GM10248 (cell line): ENCODE data around the gene CRYZL1.
A peak's percentile ranks its signal among the peaks of the same experiment; 100 is the strongest.
"Not testable (repeated sequence)": the region's sequence is repeated elsewhere in the genome, so short reads cannot be mapped to it uniquely, and the experiment has no call there.

Experiments used
- CTCF ChIA-PET: fragments of 300-600 bp; sonication (Branson Sonifier 250); formaldehyde crosslinking; extraction: SDS; loops from one replicate; lab custom pipeline; 2021; ENCODE audit warnings: antibody characterized with exemption; lab: Yijun Ruan, JAX
- POLR2A ChIA-PET: fragments of 350-650 bp; sonication (Branson Sonifier 250); formaldehyde crosslinking; extraction: SDS; loops from one replicate; lab custom pipeline; 2020; ENCODE audit warnings: antibody characterized with exemption; lab: Yijun Ruan, JAX
- DNase-seq: peaks from one replicate; pipeline ENCODE4 v3.0.0; 2012; ENCODE audit errors: extremely low spot score
- CTCF ChIP-seq: IDR thresholded peaks from 2 replicates; pipeline ENCODE4 v1.5.1; 2012; ENCODE audit warnings: mild to moderate bottlenecking, low read depth; ENCODE audit errors: extremely low read depth, missing control alignments, control extremely low read depth

Gene CRYZL1

GRCh38 chr21:33642896-33643657, 1.5 kb upstream of the CRYZL1 start:
- ChIA-PET CTCF (no interaction called here), POLR2A (no interaction called here)
- peak; percentile 31 for DNase-seq
- no peak for TF ChIP-seq CTCF

DNA sequence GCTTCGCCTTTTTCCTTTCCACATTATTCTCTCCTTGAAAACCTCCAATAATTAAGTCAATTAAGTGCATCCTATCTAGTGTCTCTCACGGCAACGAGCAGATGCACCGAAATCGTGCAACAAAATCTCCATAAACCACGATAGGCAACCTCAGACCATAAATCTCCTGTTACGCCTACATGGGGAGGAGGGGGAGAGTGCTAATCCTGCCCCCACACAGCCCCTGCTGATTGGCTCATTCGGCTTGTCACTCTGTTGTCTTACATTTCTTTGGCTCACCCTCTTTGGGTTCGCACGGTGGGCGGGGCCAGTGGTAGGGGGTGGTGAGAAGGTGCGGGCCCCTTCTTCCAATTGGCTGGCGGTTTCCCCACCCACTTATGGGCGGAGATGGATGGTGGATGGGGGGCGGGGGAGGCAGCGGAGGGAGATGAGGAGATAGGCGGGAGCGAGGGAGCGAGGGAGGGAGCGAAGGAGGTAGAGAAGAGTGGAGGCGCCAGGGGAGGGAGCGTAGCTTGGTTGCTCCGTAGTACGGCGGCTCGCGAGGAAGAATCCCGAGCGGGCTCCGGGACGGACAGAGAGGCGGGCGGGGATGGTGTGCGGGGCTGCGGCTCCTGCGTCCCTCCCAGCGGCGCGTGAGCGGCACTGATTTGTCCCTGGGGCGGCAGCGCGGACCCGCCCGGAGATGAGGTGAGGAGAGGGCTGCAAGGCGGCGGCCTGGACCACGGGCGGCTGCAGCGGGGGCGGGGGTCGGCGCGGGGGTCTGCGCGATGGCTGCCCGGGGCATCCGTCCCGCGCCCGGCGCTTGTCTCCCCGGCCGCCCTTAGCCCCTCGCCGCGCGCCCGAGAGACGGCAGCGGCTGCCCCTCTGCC, 720 bp upstream of the CRYZL1 start, which contains the start of gene ITSN1:
ITSN1 (plus strand) TSS at position 475 of the 869 bp plus-strand sequence. CDS start 76,328 bp downstream, outside the sequence.
- ChIA-PET POLR2A (no interaction called here), CTCF (interaction anchor here (1.5 kb wide), 1 partner anchor 36 kb away, joined by 5 read pairs; no protein-coding TSS in a partner anchor)
- peak; percentile 97 for DNase-seq
- no peak for TF ChIP-seq CTCF

- no peak for DNase-seq
- POLR2A ChIA-PET: no interaction called here
- TF ChIP-seq CTCF: no peak
- CTCF ChIA-PET: interaction anchor here (1.5 kb wide), 1 partner anchor 35 kb away, joined by 5 read pairs; no protein-coding TSS in a partner anchor
These were observed 717 bp downstream of the CRYZL1 start for GRCh38 chr21:33640697-33641351.

GRCh38 chr21:33634254-33634653, 7.3 kb downstream of the CRYZL1 start:
- POLR2A ChIA-PET: no interaction called here
- no peak for TF ChIP-seq CTCF
- CTCF ChIA-PET: no interaction called here
- no peak for DNase-seq

DNA sequence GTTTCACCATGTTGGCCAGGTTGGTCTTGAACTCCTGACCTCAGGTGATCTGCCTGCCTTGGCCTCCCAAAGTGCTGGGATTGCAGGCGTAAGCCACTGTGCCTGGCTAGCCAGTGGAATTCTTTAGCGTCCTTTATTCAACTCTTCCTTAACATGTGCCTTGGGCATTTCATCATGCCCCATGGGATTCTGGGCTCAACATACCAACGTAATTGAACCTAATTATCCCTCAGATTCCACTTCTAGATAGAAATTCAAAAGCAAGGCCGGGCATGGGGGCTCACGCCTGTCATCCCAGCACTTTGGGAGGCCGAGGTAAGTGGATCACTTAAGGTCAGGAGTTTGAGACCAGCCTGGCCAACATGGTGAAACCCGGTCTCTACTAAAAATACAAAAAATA, 15.4 kb downstream of the CRYZL1 start:
- POLR2A ChIA-PET, DNase-seq: not testable (repeated sequence)
- CTCF ChIA-PET: interaction anchor here (1.7 kb wide), 1 partner anchor 21 kb away, joined by 8 read pairs; no protein-coding TSS in a partner anchor

- POLR2A ChIA-PET: no interaction called here
- TF ChIP-seq CTCF: no peak
- CTCF ChIA-PET: interaction anchor here (1.7 kb wide), 1 partner anchor 16 kb away, joined by 8 read pairs; no protein-coding TSS in a partner anchor
- no peak for DNase-seq
These were observed 19.3 kb downstream of the CRYZL1 start for GRCh38 chr21:33622253-33622652.
